OCI-LY3 (cell line): ENCODE results near the gene CTSO.

Experiments used
- H2AFZ ChIP-seq: fragments of 200-600, 300-600 bp; shearing (Covaris generic); 2 replicates; pipeline ENCODE4 v1.6.0; 2014; ENCODE audit warnings: antibody characterized with exemption, low read depth, low read length
- H3K27ac ChIP-seq: fragments of 200-600, 300-600 bp; sonication (generic); 2 replicates; pipeline ENCODE4 v1.5.1; 2014; ENCODE audit warnings: mild to moderate bottlenecking, low read length, moderate library complexity, mixed read lengths
- H3K27me3 ChIP-seq: fragments of 200-600, 300-600 bp; sonication (generic); 2 replicates; pipeline ENCODE4 v1.6.1; 2014; ENCODE audit warnings: low read depth, low read length, mixed read lengths
- H3K36me3 ChIP-seq: fragments of 200-600, 300-600 bp; sonication (generic); replicated peaks from 2 replicates; pipeline ENCODE3; 2014; ENCODE audit warnings: low read depth, low read length, mixed read lengths
- H3K4me1 ChIP-seq: fragments of 300-600, 200-600 bp; sonication (generic); 2 replicates; pipeline ENCODE4 v1.6.1; 2014; ENCODE audit warnings: low read length, mixed read lengths
- H3K4me2 ChIP-seq: fragments of 200-600, 300-600 bp; sonication (generic); 2 replicates; pipeline ENCODE4 v1.6.1; 2014; ENCODE audit warnings: low read length, mixed read lengths
- H3K4me3 ChIP-seq: fragments of 300-600, 200-600 bp; sonication (generic); 2 replicates; pipeline ENCODE4 v1.5.1; 2014; ENCODE audit warnings: antibody characterized with exemption, mild to moderate bottlenecking, low read length, moderate library complexity
- H3K79me2 ChIP-seq: fragments of 300-600, 200-600 bp; shearing (Covaris generic); 2 replicates; pipeline ENCODE4 v1.6.1; 2014; ENCODE audit warnings: mild to moderate bottlenecking, low read length, mixed read lengths
- H3K9ac ChIP-seq: fragments of 300-600, 200-600 bp; shearing (Covaris generic); 2 replicates; pipeline ENCODE4 v1.6.0; 2014; ENCODE audit warnings: mild to moderate bottlenecking, low read length, moderate library complexity
- H3K9me3 ChIP-seq: fragments of 200-600, 300-600 bp; shearing (Covaris generic); 2 replicates; pipeline ENCODE4 v1.6.1; 2014; ENCODE audit warnings: low read length, mixed read lengths; ENCODE audit not compliant: insufficient read depth
- H4K20me1 ChIP-seq: fragments of 200-600, 300-600 bp; sonication (generic); 2 replicates; pipeline ENCODE4 v1.6.1; 2016; ENCODE audit warnings: low read length, mixed read lengths; ENCODE audit not compliant: insufficient read depth
- EZH2phosphoT487 ChIP-seq: fragments of 200-600 bp; shearing (Covaris generic); IDR thresholded peaks from 2 replicates; pipeline ENCODE4 v1.6.1; 2018; ENCODE audit warnings: antibody characterized with exemption, mixed run types, low read depth
- TF ChIP-seq, protein P1 (sequence below): fragments of 200-600, 300-600 bp; sonication (generic); IDR thresholded peaks from 2 replicates; pipeline ENCODE4 v1.5.1; 2014; ENCODE audit warnings: antibody characterized with exemption, low read length, low read depth

The CTSO gene

DNA sequence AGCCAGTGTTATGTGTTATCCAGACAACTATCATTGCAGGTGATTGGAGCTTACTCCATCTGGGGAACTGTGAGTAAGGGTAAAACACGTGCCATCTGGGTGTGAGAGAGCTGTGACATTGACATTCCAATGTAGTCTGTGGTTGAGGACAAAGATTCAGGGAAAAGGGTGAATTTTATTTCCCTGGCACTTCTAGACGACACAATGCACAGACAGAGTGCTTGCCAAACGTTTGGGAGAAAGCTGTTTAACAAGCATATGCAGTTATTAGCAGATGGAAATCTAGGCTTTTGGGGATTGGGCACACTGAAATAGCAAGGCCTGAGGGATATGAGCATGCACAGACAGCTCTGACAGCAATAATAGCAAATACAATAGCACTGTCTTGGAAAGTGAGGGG lies 21.3 kb upstream of the CTSO start:
- Histone ChIP-seq H3K9me3 (no peaks in the 10 kb centered on the region), H3K4me2 (no peak overlapping the region), H3K36me3 (no peaks in the 10 kb centered on the region), H3K4me3 (no peak overlapping the region), H3K9ac (no peak overlapping the region), H4K20me1 (no peaks in the 10 kb centered on the region), H2AFZ (0 out of 2 replicates have a peak overlapping the region, but pooled peaks have one; percentile 61), H3K4me1 (peaks cover 18% of the 10 kb centered on the region), H3K27me3 (no peaks in the 10 kb centered on the region), H3K27ac (no peak overlapping the region), H3K79me2 (no peaks in the 10 kb centered on the region)
- TF ChIP-seq, protein P1, sequence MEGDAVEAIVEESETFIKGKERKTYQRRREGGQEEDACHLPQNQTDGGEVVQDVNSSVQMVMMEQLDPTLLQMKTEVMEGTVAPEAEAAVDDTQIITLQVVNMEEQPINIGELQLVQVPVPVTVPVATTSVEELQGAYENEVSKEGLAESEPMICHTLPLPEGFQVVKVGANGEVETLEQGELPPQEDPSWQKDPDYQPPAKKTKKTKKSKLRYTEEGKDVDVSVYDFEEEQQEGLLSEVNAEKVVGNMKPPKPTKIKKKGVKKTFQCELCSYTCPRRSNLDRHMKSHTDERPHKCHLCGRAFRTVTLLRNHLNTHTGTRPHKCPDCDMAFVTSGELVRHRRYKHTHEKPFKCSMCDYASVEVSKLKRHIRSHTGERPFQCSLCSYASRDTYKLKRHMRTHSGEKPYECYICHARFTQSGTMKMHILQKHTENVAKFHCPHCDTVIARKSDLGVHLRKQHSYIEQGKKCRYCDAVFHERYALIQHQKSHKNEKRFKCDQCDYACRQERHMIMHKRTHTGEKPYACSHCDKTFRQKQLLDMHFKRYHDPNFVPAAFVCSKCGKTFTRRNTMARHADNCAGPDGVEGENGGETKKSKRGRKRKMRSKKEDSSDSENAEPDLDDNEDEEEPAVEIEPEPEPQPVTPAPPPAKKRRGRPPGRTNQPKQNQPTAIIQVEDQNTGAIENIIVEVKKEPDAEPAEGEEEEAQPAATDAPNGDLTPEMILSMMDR = no peak
- no peak for TF ChIP-seq EZH2phosphoT487

DNA sequence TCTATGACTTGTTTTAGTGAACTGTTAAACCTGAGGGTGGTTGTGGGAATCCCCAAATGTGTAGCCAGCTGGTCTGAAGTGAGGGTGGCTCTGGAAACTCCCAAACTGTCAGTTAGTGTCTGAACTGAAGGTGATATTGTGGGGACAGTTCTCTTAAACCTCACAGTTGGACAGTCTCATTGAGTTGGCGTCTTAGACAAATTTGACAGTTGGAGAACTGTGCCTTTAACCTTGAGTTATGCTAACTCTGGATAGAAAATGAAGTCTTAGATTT lies 20.7 kb upstream of the CTSO start:
- Histone ChIP-seq H3K79me2 (no peaks in the 10 kb centered on the region), H3K4me3 (no peak overlapping the region), H3K9ac (no peak overlapping the region), H3K9me3 (no peaks in the 10 kb centered on the region), H3K36me3 (no peaks in the 10 kb centered on the region), H3K27ac (no peak overlapping the region), H4K20me1 (no peaks in the 10 kb centered on the region), H3K4me2 (peak overlapping the region; percentile 39), H3K4me1 (peaks cover 18% of the 10 kb centered on the region), H3K27me3 (no peaks in the 10 kb centered on the region), H2AFZ (peak overlapping the region; percentile 61; the same call in 1 of the 2 replicates)
- TF ChIP-seq EZH2phosphoT487 = no peak
- TF ChIP-seq, protein P1 = no peak

DNA sequence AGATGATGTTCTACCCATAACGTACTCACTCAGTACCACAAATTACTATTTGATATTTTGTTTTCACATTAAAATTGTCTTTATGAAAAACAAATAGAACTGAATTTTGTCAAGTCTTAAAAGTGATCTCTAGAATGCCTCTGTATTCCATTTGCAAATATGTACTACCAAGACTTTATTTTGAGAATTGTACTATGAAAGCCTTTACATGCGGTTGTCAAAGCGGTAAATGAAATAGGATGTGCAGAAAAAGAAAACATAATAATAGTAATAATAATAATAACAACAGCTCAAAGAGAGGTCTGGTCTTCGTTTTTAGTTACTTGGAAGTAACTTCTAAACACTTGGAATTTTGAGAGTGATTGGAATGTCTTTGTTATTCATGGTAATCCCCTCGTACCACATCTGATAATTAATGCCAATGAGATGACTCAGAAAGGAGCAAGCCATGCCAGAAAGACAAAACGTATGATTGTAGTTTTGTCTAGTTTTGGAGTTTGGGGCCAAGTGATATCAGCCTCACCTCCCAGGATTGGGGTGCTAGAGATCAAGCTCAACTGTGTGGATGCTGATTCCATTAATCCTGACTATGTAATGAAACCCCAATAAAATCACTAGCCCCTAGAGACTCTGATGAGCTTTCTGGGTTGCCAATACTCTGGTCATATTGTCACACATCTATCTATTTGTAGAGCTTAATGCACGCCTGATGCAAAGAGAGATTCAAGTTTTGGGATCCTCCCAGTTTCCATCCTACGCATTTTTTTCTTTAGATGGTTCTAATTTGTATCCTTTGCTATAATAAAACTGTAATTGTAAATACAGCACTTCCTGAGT lies 20.2 kb upstream of the CTSO start:
- no peaks in the 10 kb centered on the region for H3K27me3 ChIP-seq

DNA sequence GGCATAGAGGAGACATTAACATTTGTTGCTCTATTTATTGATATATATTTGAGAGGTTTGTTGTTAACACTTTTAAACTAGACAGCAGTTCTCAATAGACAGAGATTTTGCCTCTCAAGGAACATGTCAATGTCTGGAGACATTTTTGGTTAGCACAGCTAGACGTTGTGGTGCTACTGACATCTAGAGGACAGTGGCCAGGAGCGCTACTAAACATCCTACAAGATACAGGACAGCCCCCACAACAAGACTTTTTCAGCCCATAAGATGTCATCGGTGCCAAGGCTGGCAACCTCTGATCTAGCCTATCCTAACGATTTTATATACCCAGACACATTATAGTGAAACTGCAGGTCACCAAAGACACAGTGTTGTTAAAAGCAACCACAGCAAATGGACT lies 18.4 kb upstream of the CTSO start:
- Histone ChIP-seq H4K20me1 (no peaks in the 10 kb centered on the region), H3K79me2 (no peaks in the 10 kb centered on the region), H3K9me3 (no peaks in the 10 kb centered on the region), H3K4me3 (no peak overlapping the region), H3K4me2 (peak overlapping the region; percentile 8), H3K27me3 (no peaks in the 10 kb centered on the region), H2AFZ (peak overlapping the region; percentile 63), H3K27ac (no peak overlapping the region), H3K9ac (no peak overlapping the region), H3K36me3 (no peaks in the 10 kb centered on the region), H3K4me1 (peaks cover 18% of the 10 kb centered on the region)
- TF ChIP-seq EZH2phosphoT487 = no peak
- TF ChIP-seq, protein P1 = peak; percentile 82

More for the DNA sequence above, 20.2 kb upstream of the CTSO start:
- H3K4me3 ChIP-seq = no peak overlapping the region
- peaks cover 18% of the 10 kb centered on the region for H3K4me1 ChIP-seq
- H3K9me3 ChIP-seq = no peaks in the 10 kb centered on the region
- no peak overlapping the region for H3K9ac ChIP-seq
- no peaks in the 10 kb centered on the region for H3K79me2 ChIP-seq
- H3K27ac ChIP-seq = no peak overlapping the region
- H4K20me1 ChIP-seq = no peaks in the 10 kb centered on the region
- H3K4me2 ChIP-seq = peak overlapping the region; percentile 39
- no peaks in the 10 kb centered on the region for H3K36me3 ChIP-seq
- TF ChIP-seq EZH2phosphoT487 = no peak
- TF ChIP-seq, protein P1 = no peak
- H2AFZ ChIP-seq = peak overlapping the region; percentile 61
